Muscle of back (tissue), 11 donors: ENCODE measurements around the gene TLE1. TPM values are rescaled to one million over a fixed set of nuclear protein-coding genes. Genes with fewer than 3 reads are reported as not detected.
"Not testable (repeated sequence)": the region's sequence is repeated elsewhere in the genome, so short reads cannot be mapped to it uniquely, and the experiment has no call there.

ENCODE experiments used
- DNase-seq, 3 donors: peaks; one replicate each; pipeline versions ENCODE4 v3.0.0 to v3.0.0-alpha.2; 2013
- polyA plus RNA-seq, 10 donors: library from polyadenylated mRNA; unstranded; fragments of 120-200 nt; gene quantifications; one replicate each; pipeline ENCODE4 v1.2.1, GENCODE V29; 2013; ENCODE audit not compliant: insufficient read length in 10 of 10

TLE1 gene
- polyA plus RNA-seq, 10 donors = 48.3 to 65.7 (median 54.9) TPM

DNA sequence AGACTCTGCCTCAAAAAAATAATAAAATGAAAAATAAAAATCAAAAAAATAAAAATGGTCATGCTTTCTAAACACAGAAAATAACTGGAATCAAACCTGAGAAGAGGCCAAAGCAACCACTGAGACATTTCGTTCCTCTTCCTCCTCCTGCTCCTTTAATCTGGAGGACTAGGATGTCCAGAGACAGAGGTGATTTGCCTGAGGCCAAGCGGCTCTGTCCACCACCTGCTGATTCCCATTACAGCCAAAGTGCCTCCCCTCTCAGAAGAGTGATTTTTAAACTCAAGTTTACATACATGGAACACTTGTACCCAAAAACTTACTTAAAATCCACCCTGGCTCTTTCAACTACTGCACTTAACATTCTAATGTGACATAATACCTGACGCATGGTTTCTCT, 65.6 kb downstream of the TLE1 start:
- DNase-seq = no peak

DNA sequence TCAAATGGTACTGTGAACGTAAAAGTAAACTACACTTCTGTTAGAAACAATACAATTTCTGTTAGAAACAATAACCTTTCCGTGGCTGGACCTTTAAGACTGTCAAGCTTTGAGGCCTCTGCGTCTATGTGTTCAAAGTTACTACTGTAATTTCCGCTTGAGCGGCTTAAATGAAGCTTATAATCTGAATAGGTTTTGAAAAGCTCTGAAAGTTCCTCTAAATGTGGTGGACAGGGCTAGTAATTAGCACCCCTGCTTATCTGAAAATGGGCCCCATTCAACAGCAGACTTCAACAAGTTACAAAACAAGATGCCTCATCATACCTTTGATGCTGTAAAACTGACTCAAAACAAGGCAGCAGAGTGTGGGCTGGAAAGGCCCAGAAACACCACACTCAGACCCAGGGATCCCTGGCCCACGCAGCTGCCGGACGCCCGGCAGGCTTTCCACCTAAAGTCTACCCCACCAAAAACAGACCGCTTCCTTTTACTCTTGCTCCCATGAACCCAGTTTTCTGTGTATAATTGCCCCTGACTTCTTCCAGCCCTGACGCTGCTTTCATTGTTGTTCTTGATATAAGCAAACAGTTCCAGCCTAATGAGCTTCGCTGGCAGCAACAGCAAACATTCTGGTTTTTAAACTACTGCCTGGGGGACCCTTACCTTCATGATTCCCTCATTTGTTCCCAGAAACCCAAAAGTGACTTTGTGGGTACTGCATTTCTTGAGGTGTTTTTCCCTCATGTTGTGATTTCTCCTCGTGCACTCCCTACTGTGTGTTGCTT, 66.7 kb downstream of the TLE1 start:
- DNase-seq = no peak

- DNase-seq = no peak
Observed at GRCh38 chr9:81621785-81622259, 67.5 kb downstream of the TLE1 start.

DNA sequence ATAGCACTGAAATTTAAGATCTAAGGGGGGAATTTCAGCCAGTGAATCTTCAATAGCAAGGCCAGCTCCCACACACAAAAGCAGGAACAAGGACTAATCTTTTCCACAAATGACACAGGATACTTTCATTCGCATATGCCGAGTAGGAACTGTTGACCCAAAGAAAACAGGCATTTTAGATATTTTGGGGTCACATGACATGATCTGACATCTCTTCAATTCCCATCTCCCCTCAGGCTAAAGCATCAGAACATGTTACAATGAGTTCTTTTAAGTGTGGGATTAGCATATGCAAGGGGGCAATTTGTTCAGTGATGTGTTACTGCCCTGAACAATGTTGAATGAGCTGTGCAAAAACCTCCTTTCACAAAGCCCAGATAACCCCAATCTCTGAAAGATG, 68.2 kb downstream of the TLE1 start:
- peak in 1 of 3 donors; percentile 44 for DNase-seq

- no peak for DNase-seq
Observed at GRCh38 chr9:81620002-81620390, 69.4 kb downstream of the TLE1 start.

DNA sequence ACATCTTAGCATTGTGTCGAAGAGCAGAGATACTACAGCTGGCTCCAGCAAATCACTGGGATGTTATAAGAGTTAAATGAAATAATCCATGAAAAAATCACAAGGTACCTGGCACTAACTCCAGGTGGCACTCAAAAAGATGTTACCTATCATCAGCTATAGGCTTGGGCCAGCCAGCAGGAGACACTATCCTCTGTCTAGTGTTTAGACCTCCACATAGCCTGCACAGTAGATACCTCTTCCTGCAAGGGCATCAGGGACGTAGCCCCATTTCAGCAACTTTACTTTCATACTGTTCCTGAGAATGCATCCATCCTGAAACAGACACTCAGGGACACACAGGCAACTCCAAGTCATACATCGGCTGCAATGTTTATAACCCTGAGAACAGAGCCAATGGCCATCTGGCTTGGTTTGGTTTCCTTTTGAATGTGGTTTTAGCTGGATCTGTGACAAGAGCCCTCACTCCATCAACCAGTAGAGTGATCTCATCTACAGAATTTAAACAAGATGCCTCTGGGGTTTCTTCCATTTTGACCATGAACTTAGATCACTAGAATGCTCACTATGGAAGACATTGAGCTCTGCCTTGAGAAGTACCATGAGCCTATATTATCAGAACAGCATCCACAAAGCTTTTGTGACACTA, 69.9 kb downstream of the TLE1 start:
- peak in 1 of 3 donors; percentile 54 for DNase-seq

DNA sequence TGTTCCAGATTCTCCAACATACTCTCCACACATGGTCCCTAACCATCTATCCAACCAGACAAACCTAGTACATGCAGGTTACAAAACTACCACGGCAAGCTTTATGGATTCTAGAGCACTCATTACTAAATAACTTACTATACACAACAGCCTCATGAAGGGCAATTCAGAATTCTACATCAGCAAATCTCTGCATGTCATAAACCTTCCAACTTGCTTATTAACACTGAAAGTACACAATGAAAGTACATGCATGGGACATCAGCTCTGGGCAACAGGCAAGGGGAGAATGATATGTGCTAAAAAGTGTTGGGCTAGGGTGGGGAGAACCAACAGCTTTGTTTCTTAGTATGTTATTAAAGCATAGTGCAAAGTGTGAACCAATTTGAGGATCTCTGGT, 70.4 kb downstream of the TLE1 start:
- DNase-seq = no peak

DNA sequence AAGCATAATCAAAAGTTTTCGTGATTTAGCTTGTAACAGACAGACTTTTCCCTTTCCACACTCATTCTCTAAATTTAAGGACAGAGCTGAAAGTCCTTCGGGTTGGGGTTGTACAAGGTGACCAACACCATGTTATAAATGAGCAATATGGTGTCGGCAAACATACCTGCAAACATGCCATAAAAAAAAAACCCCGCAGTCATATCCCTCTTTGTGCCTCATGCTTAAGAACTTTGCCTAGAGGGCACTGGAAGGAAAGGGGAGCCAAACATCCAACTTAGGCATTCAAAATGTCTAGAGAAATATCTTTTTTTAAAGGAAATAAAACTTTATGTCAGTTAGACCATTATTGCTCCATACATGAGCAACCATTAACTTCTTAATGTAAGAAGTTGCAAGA, 73.2 kb downstream of the TLE1 start:
- no peak for DNase-seq

- DNase-seq = no peak
Observed at GRCh38 chr9:81614335-81614734, 75.0 kb downstream of the TLE1 start.

DNA sequence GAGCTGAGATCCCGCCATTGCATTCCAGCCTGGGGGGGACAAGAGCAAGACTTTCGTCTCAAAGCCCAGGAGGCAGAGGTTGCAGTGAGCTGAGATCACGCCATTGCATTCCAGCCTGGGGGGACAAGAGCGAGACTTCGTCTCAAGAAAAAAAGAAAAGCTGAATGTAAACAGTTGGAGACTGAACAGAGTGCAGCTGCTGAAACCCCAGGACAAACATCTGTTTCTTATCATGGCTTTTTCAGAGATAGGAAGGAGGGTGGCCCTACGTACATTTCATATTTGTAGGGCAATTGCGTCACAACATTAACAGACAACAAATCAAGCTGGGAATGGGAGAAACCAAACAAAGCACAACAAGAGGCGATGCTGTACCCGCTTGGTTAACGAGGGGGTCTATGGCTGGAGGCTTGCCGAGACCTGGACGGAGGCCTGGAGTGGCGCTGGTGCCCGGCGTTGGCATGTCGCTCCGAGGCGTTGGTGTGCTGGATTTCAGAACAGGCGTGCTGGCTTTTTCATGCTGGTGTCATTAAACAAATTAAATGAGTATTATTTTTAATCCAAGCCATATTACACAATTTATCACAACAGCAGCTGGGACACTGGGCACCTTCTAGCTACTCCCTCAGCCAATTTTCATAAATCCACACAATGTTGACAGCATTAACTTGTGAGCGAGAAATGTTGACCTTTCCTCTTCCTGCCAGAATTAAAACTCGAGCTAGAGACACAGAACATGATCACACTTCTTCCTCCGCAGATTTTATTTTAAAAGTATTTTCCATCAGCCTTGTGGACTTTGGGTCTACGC, 76.1 kb downstream of the TLE1 start:
- DNase-seq = peak; percentile 87 to 96 (median 88)

DNA sequence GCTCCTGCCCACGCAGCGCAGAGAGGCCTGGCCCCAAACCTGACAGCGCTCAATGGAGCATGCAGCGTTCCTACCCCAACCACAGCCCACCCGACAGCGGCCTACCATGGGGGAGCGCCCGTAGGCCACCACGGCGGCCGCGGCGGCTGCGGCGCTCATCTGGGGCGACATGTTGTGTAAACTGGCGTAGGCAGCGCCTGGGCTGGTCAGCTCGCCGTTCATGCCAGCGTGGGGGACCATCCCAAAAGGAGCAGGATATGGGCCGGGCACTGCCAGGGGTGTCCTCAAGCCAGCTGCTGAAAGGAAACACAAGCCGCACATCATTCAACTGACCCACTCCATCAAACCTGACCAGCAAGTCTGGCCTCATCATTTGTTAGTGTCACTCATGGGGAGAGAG, 77.7 kb downstream of the TLE1 start:
- no peak for DNase-seq

DNA sequence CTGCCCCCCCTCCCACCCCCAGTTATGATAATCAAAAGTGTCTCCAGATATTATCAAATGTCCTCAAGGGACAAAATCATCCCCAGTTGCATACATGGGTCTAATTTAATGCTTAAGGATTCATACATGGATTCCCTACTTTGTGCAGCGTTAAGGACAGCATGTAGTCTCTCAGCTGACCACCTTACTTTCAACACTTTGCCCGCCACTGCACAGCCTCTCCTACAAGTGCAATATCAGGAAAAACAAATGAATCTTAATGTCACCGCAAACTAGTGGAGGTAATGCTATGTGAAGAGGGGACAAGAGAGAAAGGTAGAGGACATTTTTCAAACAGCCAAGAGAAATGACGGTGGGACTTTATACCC, 78.6 kb downstream of the TLE1 start:
- no peak for DNase-seq

DNA sequence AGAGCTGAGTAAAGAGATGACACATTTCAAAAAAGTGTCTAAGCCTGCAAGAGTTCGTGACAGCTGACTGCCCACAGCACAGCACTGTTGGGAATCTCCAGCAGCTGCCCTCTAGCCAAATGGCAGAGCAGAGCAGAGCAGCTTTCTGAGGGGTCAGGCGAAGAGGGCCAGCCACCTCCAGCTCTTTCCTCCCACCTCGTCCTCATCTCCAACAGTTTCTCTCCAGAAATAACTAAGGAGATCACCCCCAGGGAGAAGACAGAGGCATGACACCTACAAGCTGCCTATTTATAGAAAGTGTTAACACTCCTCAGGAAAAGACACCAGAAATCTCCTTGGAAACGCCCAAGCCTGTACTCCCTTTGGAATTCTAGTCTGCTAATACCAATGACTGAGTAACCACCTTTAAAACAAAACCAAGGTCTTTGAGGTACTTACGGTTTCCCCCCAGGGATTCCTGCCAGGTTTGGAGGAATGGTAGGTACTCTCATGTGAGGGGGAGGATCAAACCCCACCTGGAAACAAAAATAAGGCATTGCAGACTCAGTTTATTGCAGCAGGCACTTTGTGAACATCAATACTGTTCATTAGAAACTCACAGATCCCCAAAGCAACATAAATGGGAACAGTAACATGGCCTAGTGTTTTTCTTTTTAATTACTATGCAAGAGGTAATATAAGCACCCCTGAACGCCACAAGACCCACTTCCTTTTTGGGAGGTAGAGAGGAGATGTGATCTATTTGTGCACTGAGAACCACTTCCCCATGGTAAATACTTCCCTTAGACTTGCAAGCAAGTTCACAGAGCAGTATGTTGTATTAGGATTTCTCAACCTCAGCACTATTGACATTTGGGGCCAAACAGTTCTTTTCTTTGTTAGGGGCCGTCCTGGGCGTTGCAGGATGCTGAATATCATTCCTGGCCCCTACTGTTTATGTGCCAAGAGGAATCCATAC, 79.3 kb downstream of the TLE1 start:
- DNase-seq = peak in 1 of 3 donors; percentile 28

DNA sequence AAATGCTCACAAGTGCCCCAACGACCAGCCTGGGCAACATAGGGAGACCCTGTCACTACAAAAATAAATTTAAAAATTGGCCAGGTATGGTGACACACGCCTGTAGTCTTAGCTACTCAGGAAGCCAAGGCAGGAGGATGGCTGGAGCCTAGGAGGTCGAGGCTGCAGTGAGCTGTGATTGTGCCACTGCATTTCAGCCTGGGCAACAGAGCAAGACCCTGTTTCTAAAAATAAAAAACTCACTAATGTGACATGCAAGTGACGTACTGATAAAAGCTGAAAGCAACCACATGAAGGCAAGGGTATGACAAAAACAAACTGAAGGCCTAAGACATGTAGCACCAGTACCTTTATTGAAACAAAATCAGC, 81.1 kb downstream of the TLE1 start:
- no peak for DNase-seq

- DNase-seq = no peak
Observed at GRCh38 chr9:81607593-81608288, 81.6 kb downstream of the TLE1 start.

GRCh38 chr9:81606261-81606660, 83.1 kb downstream of the TLE1 start:
- not testable (repeated sequence) for DNase-seq

- no peak for DNase-seq
Observed at GRCh38 chr9:81605170-81605670, 84.1 kb downstream of the TLE1 start.

DNA sequence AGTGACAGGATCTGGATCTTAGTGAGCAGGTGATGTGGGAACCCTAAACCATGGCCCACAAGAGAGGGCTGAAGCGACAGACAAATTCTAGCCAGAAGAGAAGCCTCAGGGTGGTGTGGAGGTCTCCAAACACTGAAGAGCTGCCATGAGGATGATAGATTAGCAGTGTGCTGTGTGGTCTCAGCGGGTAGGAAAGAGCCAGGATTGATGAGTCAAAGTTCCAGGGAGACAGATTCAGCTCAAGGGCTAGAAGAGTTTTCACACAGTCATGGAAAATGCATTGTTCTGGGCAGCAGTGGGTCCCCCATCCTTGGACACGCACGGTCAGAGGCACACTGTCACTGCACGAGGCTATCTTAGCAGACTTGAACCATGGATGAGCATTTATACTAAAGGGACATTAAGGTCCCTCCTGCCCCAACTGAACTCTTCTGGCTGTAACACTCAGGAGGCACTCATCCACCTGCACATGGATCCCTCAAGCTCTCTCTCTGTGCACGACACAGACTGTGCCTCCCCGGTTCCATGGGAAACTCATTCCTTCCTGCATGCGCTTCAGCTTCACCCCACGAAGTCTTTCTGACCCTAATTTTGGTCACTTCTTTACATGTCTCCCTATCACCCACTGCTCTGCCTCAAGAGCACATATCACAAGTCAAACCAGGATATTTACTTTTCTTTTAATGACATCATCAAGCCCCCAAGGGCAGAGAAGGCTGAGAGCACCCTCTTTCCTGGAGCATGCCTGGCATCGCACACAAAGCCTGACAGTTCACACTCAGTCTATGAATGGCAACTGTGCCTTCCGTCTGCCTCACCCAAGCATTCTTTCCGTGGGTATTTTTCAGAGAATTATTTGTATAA, 84.8 kb downstream of the TLE1 start:
- DNase-seq = no peak

GRCh38 chr9:81602887-81603680, 86.3 kb downstream of the TLE1 start:
- no peak for DNase-seq
